Brain microvascular endothelial cell (primary cell): Measurements from ENCODE around the gene TIMM44.

Experiments
- DNase-seq: peaks from one replicate; pipeline ENCODE4 v3.0.0-alpha.2; 2020
- H3K27ac ChIP-seq: fragments of 250-450 bp; sonication (Bioruptor Pico); 2 replicates; pipeline ENCODE4 v1.5.1; 2020; ENCODE audit warnings: mild to moderate bottlenecking, moderate library complexity
- H3K27me3 ChIP-seq: fragments of 250-450 bp; sonication (Bioruptor Pico); replicated peaks from 2 replicates; pipeline ENCODE4 v1.5.1; 2020; ENCODE audit warnings: mild to moderate bottlenecking
- H3K36me3 ChIP-seq: fragments of 250-450 bp; sonication (Bioruptor Pico); replicated peaks from 2 replicates; pipeline ENCODE4 v1.5.1; 2020; ENCODE audit warnings: mild to moderate bottlenecking
- H3K4me3 ChIP-seq: 2 replicates; pipeline ENCODE4 v1.5.1; 2011; ENCODE audit warnings: low read depth, mild to moderate bottlenecking, control low read depth, low read length, moderate library complexity
- in situ Hi-C: cut with HindIII; loops from 2 replicates; pipeline ENCODE4 v1.10.0; 2017; ENCODE audit warnings: low sequenced_read_pairs, low pct_ligation_motif_present
- TF ChIP-seq, protein P1 (sequence below): IDR thresholded peaks from 2 replicates; pipeline ENCODE4 v1.5.1; 2011; ENCODE audit warnings: low read depth, mild to moderate bottlenecking, moderate library complexity, low read length, control low read depth, inconsistent platforms; ENCODE audit errors: missing control alignments

Gene TIMM44

DNA sequence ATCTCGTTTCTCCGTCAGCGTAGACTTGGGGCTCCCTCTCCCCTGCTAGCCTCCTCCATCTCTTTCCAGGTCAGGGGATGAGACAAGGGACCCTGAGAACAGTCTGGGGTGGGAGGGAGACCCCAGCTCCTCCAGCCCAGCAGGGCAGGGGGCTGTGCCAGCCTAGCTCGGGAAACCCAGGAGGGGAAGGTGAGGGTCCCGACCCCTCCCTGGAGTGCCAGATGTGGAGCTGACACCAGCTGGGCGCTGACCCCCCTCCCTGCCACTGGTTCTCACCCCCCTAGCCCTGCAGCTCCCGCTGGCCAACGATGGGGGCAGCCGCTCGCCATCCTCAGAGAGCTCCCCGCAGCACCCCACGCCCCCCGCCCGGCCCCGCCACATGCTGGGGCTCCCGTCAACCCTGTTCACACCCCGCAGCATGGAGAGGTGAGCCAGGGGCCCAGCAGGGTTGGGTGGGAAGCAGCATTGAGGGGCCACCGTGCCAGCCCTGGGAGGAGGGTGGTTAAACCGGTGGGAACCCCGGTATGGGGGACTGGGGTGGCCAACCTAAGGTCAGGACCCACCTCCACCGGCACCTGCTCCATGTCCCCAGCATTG, 33.9 kb downstream of the TIMM44 start:
- in situ Hi-C loops = no loop called here
- Histone ChIP-seq H3K36me3 (peaks cover 29% of the 10 kb centered on the region), H3K27me3 (no peaks in the 10 kb centered on the region), H3K27ac (no peak overlapping the region), H3K4me3 (no peak overlapping the region)
- TF ChIP-seq, protein P1, sequence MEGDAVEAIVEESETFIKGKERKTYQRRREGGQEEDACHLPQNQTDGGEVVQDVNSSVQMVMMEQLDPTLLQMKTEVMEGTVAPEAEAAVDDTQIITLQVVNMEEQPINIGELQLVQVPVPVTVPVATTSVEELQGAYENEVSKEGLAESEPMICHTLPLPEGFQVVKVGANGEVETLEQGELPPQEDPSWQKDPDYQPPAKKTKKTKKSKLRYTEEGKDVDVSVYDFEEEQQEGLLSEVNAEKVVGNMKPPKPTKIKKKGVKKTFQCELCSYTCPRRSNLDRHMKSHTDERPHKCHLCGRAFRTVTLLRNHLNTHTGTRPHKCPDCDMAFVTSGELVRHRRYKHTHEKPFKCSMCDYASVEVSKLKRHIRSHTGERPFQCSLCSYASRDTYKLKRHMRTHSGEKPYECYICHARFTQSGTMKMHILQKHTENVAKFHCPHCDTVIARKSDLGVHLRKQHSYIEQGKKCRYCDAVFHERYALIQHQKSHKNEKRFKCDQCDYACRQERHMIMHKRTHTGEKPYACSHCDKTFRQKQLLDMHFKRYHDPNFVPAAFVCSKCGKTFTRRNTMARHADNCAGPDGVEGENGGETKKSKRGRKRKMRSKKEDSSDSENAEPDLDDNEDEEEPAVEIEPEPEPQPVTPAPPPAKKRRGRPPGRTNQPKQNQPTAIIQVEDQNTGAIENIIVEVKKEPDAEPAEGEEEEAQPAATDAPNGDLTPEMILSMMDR = no peak
- no peak for DNase-seq

DNA sequence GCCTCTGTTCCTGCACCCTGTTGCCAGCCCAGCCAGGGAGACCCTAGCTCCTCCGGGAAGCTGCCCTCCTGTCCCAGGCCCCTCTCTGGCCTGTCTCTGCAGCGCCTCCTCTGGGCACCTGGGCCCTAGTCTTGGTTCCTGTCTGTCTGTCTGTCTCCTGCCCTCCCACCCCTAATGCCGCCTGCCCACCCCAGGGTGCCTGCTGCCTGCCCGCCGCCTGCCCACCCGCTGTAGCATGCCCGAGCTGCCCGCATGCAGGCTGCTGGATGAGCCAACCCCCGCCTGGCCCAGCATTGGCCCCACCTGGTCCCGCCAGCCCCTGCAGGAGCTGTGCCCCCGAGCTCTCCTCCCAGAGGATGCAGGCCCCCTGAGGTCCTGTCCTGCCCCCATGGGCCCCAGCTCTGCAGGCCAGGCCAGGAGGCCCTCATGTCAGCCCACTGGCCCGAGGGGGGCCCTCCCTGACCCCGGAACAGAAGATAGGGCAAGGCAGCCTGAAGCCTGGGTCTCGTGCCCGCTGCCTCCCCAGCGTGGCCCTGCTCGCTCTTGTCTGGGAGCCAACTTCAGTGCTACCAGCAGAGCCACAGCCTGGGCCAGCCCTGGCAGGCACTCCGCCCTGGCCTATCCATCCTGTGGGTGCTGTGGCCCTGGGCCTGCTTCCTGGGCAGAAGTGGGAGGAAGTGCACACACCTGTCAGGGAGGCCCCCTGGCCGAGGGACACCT, 34.6 kb downstream of the TIMM44 start:
- TF ChIP-seq, protein P1 = no peak
- Histone ChIP-seq H3K27ac (no peak overlapping the region), H3K4me3 (no peak overlapping the region), H3K27me3 (no peaks in the 10 kb centered on the region), H3K36me3 (peaks cover 29% of the 10 kb centered on the region)
- in situ Hi-C loops = no loop called here
- no peak for DNase-seq

DNA sequence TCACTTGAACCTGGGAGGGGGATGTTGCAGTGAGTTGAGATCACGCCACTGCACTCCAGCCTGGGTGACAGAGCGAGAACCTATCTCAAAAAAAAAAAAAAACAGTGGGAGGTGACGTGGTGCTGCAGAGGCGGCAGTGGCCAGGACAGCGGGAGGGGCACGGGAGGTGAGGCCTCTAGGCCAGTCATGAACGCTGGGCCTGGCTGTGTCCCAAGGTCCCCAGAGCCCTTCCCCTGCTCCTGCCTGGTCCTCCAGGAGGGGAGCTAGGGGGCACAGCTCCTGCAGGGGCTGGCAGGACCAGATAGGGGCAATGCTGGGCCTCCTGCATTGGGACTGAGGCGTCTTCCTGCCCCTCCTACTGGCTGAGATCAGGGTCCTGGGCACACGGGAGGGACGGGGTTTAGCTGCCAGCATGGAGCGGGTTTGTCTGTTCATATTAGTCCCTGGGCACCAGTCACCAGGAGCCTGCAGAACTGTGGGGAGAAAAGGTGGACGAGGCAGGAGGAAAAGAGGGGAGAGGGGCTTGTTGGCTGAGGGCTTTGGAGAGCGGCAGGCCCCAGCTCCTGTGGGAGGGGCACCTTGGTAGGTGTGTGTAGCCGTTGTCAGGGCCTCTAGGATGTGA, 35.3 kb downstream of the TIMM44 start:
- peaks cover 29% of the 10 kb centered on the region for H3K36me3 ChIP-seq
- in situ Hi-C loops = no loop called here
- H3K27me3 ChIP-seq = no peaks in the 10 kb centered on the region
- H3K27ac ChIP-seq = no peak overlapping the region
- DNase-seq = no peak
- no peak overlapping the region for H3K4me3 ChIP-seq
- TF ChIP-seq, protein P1 = no peak

DNA sequence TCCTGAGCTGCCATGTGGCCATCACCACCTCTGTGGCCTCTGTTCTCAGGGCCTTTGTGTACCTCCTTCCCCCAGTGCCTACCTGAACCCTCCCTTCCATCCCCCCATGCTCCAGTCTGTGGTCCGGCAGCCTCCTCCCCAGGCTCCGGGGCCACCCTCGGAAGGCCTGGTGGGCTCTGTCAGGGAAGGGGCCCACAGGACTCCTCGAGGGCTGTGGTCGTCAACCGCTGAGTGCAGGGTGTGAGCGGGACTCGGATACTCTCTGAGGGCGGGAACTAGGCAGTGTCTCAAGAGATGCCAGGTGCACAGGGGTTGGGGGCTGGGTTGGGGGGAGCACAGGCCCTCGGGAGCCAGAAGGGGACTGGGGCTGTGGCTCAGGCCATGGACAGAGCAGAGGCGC, 35.9 kb downstream of the TIMM44 start:
- in situ Hi-C loops = no loop called here
- DNase-seq = no peak
- no peak overlapping the region for H3K27ac ChIP-seq
- H3K4me3 ChIP-seq = no peak overlapping the region
- H3K27me3 ChIP-seq = no peaks in the 10 kb centered on the region
- peaks cover 26% of the 10 kb centered on the region for H3K36me3 ChIP-seq
- TF ChIP-seq, protein P1 = no peak

DNA sequence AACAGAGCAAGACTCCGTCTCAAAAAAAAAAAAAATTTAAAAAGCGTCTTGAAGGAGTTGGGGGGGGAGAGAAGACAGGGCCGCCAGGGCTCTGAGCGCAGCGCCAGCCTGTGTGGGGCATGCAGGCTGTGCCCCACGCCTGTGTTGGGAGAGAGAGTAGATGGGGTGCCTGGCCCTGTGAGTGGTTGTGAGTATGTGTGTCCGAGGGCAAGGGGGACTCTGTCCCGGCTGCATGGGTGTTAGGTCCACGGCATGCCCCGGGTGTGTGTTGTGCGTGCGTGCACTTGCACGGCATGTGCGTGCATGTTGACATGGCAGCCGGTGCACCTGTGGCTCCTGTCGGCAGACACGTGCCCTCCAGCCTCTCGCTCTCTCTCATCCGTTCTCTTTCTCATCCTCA, 36.3 kb downstream of the TIMM44 start:
- TF ChIP-seq, protein P1 = no peak
- Histone ChIP-seq H3K4me3 (no peak overlapping the region), H3K27me3 (no peaks in the 10 kb centered on the region), H3K27ac (no peak overlapping the region), H3K36me3 (peaks cover 25% of the 10 kb centered on the region)
- in situ Hi-C loops = no loop called here
- no peak for DNase-seq
